GM21825 (cell line): ENCODE measurements around the gene GMPR.
A peak's percentile ranks its signal among the peaks of the same experiment; 100 is the strongest.

Experiments
- ATAC-seq: cut with Tn5 transposase; IDR thresholded peaks from one replicate; pipeline ENCODE4 v1.9.1; 2021; ENCODE audit warnings: mild to moderate bottlenecking, moderate library complexity; ENCODE audit not compliant: unreplicated experiment

Gene GMPR

DNA sequence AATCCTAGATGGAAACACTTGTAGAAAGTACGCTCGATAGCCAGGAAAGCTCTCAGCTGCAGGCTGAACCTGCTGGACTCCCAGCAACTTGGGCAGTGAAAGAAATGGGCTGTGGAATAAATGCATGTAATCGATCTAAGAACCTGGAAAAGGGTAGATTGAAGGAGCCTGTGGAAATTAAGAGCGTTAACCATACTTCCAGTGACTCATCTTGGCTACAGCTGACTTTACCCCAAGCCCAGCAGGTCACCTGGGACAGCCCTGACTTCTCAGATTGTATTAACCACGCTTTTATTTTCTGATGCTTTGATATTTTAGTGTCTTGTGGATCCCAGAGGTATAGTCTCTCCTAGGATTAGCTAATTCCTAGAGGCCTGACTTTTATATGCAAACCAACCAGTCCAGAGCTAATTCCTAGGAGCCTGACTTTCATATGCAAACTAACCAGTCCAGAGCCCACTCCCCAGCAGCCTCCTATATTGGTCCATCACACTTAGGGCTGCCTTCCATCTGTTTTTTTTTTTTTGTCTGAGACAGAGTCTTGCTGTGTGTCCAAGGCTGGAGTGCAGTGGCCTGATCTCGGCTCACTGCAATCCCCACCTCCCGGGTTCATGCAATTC, 86.3 kb downstream of the GMPR start:
- ATAC-seq = no peak

DNA sequence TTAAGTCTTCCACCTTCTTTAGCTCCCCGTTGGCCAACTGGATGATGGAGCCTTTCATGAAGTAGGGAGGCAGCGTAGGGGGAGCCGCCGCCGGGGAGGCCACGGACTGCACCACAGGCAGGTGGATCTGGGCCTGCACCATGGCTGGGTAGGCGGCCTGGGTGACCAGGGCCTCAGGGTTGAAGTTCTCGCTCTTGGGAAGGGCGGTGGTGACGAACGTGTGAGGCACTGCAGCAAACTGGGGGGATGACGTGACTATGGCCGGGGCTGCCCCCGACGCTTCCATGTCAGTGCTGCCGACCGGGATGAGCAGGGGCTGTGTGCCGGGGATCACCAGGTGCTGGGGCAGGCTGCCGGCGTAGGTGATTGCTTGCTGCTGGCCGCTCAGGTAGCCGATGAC, 88.1 kb downstream of the GMPR start:
- no peak for ATAC-seq

DNA sequence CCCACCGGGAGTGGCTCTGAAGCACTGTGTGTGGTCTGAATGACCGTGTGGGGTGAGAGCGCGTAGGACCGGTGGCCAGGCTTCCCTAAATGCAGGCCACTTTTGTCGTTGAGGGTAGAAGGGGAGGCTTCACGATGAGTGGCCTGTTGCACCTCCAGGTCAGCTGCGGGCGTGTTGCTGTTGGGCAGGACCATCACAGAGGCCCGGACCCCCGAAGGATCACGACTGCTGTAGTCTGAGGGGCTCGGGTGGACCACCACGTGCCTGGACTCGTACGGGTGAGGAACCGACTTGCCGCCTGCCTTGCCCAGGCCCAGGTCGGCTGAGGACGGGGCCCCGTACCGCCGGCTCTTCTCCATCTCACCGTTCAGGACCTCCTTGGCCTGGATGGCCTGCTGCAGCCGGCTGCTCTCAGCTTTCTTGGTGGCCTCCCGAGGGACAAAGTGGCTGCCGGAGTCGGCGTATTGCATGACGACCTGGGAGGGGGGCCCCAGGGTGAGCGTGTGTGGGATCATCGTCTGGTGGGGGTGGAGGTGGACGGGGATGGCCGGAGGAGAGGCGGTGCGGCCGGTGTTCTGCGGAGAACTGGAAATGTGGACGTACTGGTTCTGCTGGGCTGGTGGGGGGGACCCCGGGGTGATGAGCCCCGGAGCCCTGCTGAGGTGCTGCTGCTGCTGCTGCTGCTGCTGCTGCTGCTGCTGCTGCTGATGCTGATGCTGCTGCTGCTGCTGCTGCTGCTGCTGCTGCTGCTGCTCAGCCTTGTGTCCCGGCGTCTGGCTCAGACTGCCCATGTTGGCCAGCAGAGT, 88.8 kb downstream of the GMPR start:
- ATAC-seq = no peak

DNA sequence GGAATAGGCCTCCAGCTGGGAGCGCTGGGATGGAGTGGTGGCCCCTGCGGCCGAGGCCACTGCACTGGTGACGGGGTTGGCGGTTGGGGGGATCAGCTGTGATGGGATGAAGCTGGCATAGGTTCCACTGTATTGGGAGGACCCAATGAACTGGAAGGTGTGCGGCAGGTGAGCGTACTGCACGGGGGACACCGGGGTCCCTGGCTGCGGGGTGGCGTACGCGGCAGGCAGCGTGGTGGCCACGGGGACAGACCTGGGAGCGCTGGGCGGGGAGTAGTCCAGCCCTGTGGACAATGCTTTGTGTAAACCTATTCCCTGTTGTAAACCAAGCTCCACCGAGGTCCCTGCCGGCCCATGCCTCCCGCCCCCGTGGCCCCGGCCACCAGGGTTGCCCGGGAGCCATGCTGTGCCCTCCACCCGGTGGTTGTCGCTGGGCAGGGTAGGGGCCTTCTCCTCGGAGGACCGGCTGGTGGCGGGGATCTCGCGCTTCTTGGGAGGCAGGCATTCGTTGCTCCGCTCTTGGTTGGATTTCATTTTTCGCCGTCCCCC, 89.5 kb downstream of the GMPR start:
- no peak for ATAC-seq

DNA sequence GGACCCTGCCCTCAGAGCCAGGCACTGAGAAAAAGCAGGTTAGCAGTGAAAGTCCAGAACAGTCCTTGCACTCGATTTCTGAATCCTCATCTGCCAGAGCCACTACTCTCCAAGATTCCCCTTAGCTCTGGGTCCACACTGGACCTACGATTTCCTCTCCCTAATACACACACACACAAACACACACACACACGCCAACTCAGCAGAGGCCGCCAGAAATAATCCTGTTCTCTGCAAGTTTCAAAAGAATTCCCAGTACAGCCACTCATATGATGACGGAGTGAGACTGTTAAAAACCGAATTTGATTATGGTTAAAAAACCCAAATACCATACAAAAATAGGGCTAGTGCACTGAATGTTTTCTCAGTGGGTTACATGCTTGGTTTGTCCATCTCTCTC, 90.8 kb downstream of the GMPR start:
- ATAC-seq = no peak

DNA sequence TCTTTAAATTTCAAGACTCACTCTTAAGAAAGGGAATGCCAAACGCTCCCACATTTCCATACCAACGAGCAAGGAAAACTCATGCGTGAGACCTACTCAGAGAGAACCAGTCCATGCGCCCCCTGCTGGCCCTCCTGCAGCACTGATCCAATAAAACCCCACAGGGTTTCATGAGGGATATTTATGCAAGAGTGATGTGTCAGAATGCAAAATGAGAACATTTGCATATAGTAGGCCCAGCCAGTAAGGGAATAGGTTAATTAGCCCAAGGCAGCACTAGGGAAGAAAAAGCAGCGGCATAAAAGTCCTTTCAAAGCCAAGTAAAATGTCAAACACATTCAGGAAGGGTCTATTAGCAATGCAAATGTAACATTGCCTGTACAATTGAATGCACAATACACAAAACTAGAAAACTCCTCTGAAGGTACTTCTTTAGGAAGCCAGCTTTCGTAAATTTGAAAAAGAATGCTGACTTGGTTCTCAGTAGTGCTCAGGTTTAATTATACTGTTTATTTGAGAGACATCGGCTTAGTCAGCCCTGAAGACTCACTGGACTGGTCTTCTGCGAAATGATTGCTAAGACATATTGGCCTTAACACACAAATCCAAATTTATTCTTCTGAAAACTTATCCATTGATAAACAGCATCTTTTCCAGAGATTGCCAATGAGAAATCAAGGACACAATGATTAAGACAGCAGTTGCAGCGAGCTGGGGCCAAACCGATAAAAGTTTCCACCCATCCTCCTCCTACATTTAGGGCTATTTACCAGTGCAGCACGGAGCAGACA, 93.2 kb downstream of the GMPR start:
- no peak for ATAC-seq

DNA sequence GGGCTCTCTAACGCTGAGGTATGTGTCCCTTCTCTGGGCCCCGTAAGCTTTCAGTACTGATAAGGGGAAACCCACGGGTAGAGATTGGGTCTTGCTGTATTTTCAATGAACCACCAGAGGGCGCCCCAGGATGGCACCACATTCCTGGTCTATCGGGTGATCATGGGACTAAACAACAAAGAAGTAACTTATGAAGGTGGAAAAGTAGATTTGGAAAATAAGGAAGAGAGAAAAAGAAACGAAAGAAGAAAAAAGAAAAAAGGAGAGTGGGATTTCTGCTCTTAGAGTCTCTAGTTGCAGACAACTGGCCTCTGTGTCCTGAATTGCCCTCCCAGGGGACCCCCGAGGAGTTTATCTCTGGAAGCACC, 93.8 kb downstream of the GMPR start:
- ATAC-seq = peak; percentile 86

DNA sequence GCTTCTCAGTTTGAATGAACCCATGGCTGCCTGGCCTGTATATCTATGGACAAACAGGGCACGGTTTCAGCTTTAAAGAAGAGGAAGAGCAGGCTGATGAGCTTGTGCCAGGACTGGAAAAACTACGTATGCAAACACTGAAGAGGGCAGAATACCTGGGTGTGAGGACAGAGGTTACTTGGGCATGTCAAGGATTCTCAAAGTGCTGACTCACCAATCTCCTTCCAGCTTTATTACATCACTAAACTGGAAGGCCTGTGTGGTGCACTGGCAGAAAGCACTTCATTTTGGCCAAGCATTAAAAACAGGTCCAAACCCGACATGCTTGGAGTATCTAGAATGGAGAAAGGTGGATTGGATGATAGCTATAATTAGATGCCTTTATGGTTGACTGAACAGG, 95.2 kb downstream of the GMPR start:
- ATAC-seq = no peak

DNA sequence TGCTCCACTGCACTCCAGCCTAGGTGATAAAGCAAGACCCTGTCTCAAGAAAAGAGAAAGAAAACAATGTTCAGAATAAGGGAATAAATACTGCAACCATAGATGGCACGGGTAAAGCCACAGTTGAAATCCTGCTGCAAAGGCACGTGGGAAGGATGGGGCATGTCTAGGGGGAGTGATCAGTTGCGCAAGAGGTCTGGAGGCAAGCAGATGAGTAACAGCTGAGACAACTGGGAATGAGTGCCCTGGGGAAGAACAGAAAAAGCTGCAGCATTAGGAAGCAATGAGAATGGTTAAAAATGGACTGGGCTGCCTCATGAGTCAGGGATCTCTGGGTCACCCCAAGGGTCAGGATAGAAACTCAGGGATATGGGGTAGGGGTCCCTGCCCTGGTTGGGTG, 96.3 kb downstream of the GMPR start:
- ATAC-seq = no peak

DNA sequence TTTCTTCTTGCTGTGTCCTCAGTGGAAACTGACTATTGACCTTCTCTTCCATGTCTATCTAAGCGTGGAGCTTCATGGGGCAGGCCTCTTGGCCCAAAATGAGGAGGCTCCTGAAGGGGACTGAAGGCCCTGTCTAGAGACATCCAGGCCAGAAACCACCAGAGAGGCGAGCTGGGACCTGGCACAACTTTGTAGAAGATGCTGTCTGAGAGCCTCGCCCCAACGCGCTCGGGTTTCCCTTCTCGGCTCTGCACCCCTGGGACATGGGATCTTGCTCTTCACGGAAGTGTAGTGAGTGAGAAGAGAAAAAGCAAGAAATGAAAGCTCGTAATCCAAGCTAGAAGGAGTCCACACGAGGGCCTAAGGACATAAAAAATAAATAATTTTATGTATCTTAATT, 96.8 kb downstream of the GMPR start:
- no peak for ATAC-seq

DNA sequence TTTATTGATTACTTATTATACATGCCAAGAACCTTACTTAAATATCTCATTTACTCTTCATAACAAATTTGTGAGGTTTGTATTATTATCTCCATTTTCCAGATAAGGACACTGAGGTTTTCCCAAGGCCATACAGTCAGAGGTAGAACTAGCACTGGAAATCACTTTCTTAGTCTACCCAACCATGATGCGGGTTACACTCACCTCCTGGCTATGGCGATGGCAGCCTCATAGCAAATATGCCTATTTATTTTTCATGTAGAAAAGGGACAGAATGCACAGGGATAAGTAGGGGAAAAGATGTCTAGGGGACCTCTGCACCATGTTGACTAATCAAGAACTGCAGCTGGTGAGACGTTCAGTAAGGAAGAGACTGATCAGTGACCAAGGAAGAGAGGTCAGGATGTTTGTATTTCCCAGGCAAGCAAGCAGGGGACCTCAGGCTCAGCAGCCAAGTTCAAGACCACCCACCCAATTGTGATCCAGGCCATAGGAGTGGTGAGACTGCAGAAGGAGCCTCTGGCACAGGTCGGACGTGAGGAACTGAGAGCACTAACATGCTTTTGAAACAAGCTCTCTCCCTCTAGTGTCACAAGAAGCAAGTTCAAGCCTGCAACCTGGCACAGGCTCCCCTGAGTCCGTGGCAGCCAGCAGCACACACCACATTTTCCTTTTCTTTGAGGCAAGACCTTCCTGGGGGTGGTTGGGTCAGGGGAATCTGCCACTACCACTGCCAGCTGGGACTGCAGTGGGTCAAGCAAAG, 97.8 kb downstream of the GMPR start:
- ATAC-seq = no peak

DNA sequence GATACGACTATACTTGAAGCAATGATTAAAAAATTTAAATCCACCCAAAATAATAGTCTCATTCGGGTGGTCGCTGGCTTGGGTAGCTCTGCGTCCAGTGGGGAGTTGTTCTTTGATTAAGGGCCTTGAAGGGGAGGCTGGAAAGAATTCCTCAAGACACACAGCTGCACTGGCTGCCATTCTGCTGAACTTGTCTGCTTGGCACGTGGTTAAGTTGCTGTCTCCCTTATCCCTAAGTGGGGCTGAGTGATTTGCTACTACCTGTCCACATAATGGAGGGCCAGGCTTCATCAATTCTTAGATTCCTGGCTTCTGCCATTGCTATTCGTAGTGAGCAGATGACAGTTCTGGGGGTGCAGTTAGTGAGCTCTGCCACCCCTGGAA, 98.5 kb downstream of the GMPR start:
- no peak for ATAC-seq

DNA sequence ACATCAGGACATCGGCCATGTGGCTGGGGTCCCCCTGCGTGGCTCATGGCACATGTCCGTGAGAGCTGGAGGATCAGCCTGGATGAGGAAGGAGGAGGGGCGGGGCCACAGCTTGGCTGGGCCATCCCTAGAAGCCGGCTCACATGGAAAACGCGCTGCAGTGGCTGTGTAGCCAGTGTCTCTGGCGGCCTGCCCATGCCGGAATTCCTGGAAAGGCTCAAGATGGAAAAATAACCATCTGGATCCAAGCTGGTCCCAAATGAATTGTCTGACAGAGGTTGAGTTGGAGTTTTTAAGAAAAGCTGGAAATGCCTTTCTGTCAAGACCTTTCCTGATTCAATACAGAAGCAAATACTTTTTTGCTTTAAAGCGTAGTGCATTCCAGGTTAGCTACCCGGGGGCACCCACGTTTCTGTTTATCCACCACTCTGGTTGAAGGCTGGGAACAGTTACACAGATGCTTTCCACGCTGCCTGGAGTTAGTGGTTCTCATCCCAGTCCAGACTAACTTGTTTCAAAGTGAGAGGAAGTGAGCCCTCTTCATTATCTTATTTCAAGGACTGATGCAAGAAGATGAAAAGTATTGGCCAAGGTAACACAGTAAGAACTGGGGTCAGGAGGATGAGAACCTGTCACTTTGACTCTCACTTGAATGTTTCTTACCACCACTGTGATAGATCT, 99.0 kb downstream of the GMPR start:
- no peak for ATAC-seq

DNA sequence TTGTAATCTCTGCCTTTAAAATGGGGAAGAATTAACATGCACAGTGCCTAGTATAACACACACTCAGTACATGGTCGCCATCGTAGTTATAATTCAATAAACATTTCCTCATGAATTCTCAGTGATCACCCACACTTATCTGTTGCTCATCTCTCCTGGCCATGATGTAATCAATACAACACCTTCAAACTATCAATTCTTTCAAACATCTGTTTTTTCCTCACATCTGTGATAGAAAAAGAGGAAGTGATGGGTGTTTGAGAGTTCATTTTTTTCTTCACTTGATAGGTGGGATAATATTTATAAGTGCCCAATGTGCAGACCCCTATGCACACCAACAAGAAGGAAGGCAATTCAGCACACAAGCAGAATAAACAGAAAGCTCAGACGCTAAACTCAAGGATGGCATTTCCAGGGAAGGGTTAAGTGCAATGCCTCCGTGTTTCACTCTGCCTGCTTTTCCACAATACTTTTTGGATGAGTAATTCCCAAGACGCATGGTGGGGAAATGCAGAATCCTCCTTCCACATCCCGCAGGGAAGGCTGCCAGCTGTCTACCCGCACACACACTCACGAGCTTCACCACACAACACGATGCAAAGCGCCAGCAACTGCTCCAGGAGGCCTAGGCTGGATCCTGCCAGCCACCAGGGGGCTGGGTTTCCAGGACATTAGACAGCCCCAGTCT, 100.3 kb downstream of the GMPR start:
- ATAC-seq = no peak

DNA sequence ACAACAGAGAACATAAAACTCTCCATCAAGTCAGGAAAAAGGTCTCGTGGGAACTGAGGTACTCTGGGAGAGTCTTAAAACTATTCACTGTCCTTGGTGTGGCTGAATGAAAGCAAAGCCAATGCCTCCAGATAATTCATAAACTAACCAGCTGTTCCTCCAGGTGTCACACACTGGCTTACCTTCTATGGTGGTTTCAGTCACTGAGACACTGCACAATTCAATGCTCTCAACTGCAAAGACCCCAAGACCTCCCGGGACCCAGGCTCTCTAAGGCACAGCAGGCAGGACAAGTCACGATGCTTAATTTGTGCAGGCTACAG, 100.8 kb downstream of the GMPR start:
- ATAC-seq = no peak

DNA sequence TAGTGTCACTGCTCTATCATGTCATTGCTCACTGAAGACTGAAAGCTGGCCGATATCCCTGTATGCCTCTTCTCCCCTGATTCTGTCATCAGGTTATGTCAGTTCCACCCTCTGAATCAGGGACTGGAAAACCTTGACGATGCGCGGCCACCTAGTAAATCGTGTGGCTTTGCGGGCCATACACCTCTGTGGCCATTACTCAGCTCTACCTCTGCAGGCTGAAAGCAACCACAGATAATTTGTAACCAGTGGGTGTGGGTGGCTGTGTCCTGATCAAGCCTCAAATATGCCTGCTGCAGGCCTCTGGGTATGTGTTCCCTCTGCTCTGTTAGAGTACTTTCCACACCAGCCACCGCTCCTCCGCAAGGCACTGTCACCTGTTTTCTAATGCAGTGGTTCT, 105.2 kb downstream of the GMPR start:
- ATAC-seq = no peak

DNA sequence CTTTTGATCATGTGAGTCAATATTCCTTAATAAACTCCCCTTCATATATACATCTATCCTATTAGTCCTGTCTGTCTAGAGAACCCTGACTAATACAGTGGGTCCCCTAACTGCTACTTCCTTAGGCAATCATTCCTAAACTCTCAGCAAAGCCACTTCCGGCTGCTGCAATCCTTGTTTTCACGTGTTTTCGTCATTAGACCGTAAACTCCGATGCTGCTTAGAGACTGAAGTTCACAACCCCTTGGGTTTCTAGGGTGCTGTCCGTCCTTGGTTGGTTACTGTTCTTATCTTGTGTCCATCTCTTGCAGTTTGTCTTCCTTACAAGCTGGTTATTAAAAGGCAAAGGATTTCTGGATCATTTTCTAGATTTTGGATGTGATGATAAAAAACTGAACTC, 106.4 kb downstream of the GMPR start:
- no peak for ATAC-seq
